NCI-H524 treated with DMSO at 0.1 percent for 48 hours (cell line): ENCODE results near the gene FOXO1.

Experiments used
- DNase-seq: peaks from one replicate; lab custom pipeline; 2025; lab: John Stamatoyannopoulos, UW

Gene FOXO1

DNA sequence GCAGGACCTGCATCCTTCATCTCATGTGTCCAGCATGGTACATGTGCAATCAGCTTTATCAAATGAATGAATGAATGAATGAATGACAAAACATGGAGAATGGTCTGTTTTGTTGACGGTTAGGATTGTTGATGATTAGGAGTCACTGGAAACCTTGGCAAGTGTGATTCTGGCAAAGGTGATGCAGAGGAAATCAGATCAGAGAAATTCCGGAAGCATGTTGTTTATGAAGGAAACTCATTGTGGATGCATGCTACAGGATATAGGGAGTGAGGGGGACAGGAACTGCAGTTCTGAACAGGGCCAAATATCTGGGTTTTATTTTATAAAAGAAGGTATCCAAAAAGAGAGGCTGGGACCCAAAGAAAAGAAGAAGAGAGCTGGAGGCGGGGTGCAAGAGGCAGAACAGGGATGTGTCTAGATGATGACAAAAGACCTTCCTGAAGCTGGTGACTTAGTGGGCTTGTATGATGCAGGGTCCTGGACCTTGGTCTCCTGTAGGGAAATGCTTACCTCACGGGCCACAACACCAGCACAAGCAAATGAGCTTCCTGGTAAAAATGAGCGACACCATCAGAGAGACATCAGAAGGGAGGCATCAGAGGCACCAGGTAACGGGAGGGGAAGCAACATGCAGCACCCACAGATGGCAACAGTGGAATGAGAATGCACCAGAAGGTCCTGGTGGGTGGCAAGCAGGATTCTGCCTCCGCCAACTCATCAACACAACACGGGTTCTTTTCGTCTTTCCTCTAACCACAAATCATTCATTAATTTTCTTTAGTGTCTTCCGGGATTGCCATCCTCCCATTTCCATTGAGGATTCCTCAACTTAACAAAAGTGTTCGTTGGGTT lies 159.6 kb downstream of the FOXO1 start:
- no peak for DNase-seq
